ENCODE measurements around the gene ATP8B1.

- TF ChIP-seq CTCF (IDR thresholded peaks at IDR 0.05): no peak
- TF ChIP-seq EP300 (IDR thresholded peaks at IDR 0.05; ENCODE audit: low read depth): no peak
- TF ChIP-seq POLR2A (IDR thresholded peaks at IDR 0.05): no peak
These were observed 14.0 kb downstream of the ATP8B1 start for GRCh38 chr18:57789090-57789489.

All from transverse colon (tissue), 3 donors.